A673 (cell line): ENCODE data around the gene HBG2.

ENCODE experiments used
- EZH2 ChIP-seq: fragments of 200-600 bp; sonication (generic); IDR thresholded peaks from 2 replicates; pipeline ENCODE4 v1.6.1; 2017; ENCODE audit warnings: borderline replicate concordance, low read depth, mild to moderate bottlenecking, mixed read lengths, antibody characterized with exemption, low read length; ENCODE audit not compliant: poor library complexity, severe bottlenecking
- TF ChIP-seq, protein P1 (sequence below): fragments of 300-800, 200-600 bp; sonication (generic); conservative IDR thresholded peaks from 2 replicates; pipeline ENCODE4 v1.5.1; 2017; ENCODE audit warnings: low read depth, mild to moderate bottlenecking, antibody characterized with exemption, low read length, moderate library complexity, mixed read lengths

DNA sequence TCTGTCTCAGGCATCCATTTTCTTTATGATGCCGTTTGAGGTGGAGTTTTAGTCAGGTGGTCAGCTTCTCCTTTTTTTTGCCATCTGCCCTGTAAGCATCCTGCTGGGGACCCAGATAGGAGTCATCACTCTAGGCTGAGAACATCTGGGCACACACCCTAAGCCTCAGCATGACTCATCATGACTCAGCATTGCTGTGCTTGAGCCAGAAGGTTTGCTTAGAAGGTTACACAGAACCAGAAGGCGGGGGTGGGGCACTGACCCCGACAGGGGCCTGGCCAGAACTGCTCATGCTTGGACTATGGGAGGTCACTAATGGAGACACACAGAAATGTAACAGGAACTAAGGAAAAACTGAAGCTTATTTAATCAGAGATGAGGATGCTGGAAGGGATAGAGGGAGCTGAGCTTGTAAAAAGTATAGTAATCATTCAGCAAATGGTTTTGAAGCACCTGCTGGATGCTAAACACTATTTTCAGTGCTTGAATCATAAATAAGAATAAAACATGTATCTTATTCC is 26.1 kb upstream of the HBG2 start:
- TF ChIP-seq, protein P1, sequence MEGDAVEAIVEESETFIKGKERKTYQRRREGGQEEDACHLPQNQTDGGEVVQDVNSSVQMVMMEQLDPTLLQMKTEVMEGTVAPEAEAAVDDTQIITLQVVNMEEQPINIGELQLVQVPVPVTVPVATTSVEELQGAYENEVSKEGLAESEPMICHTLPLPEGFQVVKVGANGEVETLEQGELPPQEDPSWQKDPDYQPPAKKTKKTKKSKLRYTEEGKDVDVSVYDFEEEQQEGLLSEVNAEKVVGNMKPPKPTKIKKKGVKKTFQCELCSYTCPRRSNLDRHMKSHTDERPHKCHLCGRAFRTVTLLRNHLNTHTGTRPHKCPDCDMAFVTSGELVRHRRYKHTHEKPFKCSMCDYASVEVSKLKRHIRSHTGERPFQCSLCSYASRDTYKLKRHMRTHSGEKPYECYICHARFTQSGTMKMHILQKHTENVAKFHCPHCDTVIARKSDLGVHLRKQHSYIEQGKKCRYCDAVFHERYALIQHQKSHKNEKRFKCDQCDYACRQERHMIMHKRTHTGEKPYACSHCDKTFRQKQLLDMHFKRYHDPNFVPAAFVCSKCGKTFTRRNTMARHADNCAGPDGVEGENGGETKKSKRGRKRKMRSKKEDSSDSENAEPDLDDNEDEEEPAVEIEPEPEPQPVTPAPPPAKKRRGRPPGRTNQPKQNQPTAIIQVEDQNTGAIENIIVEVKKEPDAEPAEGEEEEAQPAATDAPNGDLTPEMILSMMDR = no peak
- no peak for TF ChIP-seq EZH2
